ENCODE data around the gene UPK1B.
A peak's percentile ranks its signal among the peaks of the same experiment; 100 is the strongest.

Gene UPK1B

GRCh38 chr3:119170821-119171220 is 2.6 kb upstream of the UPK1B start:
- no peak for DNase-seq (ENCODE audit: low read depth, low spot score)
- H3K4me3 ChIP-seq (ENCODE audit: low read length) = no peak overlapping the region

DNA sequence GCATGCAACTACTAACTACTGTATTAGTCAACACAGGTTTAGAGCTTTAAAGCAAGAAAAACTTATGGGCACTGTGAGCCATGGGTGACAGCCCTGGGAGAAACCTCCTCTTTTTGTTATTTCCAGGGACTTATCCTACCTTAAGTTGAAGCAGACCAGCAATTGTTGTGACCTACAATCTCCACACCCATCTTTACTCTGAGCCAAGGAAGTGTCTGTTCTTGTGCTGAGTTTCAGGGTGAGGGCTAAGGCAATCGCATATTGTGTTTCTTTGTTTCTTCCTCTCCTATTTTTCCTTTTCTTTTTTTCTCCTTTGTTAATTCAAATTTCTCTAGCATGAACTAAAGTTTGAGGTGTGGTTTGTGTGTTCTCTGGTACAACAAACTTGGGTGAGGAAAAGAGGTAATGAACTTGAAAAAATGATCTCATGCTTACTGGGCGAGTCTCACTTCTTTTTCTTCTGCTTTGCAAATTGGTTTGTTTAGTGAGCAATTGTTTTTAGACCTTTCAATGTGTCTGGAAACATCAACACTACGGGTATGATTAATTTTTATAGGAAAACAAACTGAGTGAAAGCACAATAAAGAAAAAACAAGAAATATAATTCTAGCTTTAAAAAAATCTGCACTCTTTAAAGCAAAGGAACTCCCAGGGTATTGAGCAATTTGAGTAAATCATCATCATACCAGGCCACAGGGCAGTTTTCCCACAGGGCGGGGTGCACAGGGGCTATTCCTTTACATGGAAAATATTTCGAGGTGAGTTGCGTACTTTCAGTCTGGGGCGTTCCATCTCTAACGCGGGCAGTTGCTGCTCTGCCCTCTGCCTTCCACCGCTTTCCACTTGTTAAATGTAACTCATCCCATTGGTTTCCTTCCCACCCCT is 2.7 kb downstream of the UPK1B start:
- DNase-seq (ENCODE audit: low read depth, low spot score) = no peak
- no peak overlapping the region for H3K4me3 ChIP-seq (ENCODE audit: low read length)

- no peak for DNase-seq (ENCODE audit: low read depth, low spot score)
- no peak overlapping the region for H3K4me3 ChIP-seq (ENCODE audit: low read length)
Observed at GRCh38 chr3:119176778-119177177, 3.4 kb downstream of the UPK1B start.

DNA sequence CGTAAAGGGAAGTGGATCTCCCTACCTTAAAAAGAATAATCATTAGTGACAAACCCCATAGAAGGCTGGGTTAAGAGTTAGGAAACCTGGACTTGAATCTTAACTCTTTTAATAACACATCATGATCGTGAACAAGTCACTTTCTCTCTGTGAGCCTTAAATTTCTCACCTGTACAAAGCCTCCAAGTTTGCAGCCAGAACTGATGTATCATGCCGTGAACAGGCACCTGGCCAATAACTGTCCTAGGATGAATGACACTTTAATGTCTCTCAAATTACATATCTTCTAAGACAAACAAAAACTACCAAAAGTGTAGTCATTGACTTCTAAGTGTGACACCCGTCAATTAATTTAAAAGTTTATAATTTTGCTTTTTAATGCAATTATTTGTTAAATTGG is 3.9 kb downstream of the UPK1B start:
- H3K4me3 ChIP-seq (ENCODE audit: low read length) = no peak overlapping the region

DNA sequence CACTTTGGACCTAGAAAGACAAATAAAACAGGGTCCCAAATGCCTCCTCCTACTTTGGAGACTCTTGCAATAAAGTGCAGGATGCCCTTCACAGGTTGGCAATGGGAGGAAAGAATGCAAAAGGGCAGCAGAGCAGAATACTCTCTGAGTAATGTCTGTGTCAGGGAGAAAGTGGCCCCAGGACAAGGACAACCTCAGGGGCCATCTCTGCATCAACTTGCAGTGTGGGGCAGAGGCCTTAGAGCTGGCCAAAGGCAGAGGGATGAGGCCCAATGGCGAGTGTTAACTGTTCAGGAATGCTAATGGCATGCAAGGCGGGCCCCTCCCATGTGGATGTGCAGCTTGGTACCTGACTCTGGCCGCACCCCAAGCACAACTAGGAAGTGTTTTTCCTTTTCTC is 8.4 kb downstream of the UPK1B start:
- no peak for DNase-seq (ENCODE audit: low read depth, low spot score)
- no peak overlapping the region for H3K4me3 ChIP-seq (ENCODE audit: low read length)

More for the DNA sequence above, 3.9 kb downstream of the UPK1B start:
- DNase-seq (ENCODE audit: low read depth, low spot score) = no peak

DNA sequence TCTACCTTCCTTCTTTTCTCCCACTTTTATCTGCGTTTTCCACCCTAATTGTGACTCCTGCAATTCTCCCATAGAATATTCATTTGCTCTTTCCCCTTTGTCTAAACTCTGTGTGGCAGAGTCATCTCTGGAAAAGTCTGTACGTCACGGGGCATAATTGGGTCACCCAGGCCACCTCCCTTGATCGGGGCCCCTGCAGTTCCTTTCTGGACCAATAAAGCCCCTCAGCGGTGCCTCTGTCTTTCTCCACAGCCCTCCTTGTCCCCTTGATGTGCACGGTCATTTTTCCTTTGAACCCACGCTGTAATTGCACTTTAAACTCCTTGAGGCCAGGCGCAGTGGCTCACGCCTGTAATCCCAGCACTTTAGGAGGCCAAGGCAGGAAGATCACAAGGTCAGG is 10.7 kb downstream of the UPK1B start:
- no peak overlapping the region for H3K4me3 ChIP-seq (ENCODE audit: low read length)
- no peak for DNase-seq (ENCODE audit: low read depth, low spot score)

DNA sequence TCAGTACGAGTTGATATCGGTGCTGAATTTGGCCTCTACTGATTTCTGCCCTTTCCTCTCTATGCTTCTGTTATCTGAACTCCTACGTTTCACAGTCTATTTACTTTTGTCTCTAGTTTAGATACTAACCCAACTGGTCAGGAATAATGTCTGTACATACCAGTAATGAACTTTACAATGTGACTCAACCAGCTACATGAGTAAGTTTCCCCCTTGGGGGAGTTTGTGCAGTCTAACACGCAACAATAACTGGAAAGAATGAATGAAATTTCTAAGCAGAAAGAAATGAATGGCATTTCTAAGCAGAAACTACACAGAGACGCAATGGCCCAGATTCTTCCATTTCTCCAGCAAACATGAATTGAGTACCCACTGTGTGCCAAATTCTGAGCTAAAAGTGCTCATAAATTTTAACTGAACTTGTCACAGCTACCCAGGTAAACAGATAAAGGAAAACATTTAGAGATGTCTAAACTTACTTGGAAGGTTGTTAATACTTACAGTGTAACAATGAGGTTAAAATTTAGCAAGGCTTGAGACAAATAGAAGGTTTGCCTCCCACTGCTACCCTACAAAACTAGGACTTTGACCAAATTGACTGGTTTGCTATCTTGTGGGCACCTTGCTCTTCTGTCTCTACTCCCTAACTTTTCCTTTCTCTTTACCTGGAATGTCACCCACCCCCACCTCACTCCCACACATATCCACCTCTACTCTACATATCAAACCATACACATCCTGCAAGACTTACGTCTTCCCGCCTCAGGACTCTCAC is 11.6 kb downstream of the UPK1B start:
- no peak for DNase-seq (ENCODE audit: low read depth, low spot score)

GRCh38 chr3:119187266-119187665 is 13.9 kb downstream of the UPK1B start:
- DNase-seq (ENCODE audit: low read depth, low spot score) = no peak
- H3K4me3 ChIP-seq (ENCODE audit: low read length) = no peak overlapping the region

More for the DNA sequence above, 11.6 kb downstream of the UPK1B start:
- no peak overlapping the region for H3K4me3 ChIP-seq (ENCODE audit: low read length)

DNA sequence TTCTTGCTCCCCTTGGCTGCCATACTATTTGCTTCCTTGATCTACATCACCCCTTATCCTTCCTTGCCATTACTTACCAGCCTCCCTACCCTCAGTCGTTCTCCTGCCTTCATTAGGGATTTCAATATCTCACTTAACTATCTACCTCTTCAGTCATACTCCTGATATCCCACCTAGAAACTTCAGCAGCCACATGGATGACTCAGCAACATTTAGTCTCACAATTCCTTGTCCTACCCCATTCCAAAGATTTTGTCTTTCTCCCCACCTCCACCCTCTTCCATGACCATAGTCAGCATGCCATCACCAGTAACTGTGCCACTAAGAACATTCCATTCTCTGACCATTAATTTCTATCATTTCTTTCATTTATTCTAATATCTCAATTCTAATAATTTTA is 18.4 kb downstream of the UPK1B start:
- H3K4me3 ChIP-seq (ENCODE audit: low read length) = no peak overlapping the region
- no peak for DNase-seq (ENCODE audit: low read depth, low spot score)

- DNase-seq (ENCODE audit: low read depth, low spot score) = no peak
- H3K4me3 ChIP-seq (ENCODE audit: low read length) = no peak overlapping the region
Observed at GRCh38 chr3:119194237-119195150, 21.1 kb downstream of the UPK1B start.

DNA sequence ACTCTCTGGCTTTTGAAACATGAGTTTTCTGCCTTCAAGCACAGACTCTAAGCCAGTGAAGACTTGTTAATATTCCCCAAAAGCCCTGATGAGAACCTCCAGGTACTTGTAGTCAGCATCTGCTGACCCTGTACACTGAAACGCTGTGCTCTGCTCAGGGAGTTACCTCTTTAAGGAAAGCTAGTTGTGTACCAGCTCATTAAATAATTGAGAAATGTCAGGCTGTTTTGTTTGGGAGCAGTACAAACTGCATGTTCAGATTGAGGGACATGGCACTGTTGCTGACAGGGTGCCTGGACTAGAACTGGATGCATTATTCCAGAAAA is 21.7 kb downstream of the UPK1B start:
- H3K4me3 ChIP-seq (ENCODE audit: low read length) = no peak overlapping the region
- no peak for DNase-seq (ENCODE audit: low read depth, low spot score)

- DNase-seq (ENCODE audit: low read depth, low spot score) = no peak
- H3K4me3 ChIP-seq (ENCODE audit: low read length) = no peak overlapping the region
Observed at GRCh38 chr3:119195911-119196310, 22.5 kb downstream of the UPK1B start.

DNA sequence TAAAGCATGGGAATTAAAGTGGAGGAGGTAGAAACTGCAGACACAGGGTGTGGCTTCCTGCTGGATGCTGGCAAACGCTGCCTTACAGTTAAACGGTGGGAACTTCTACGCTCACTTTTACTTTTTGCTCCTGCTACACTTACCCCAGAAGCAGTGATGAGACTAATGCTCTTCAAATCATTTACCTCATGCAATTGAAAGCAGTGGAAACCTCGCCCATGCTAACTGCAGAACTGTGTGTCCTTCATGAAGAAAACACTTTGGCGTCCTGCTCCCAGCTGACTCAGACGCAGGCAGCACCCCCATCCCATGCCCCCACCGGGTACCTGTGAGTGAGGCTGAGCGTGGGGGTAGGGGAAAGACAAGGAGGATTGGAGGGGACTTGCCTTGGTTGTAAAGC is 31.8 kb downstream of the UPK1B start:
- H3K4me3 ChIP-seq (ENCODE audit: low read length) = no peak overlapping the region
- no peak for DNase-seq (ENCODE audit: low read depth, low spot score)

DNA sequence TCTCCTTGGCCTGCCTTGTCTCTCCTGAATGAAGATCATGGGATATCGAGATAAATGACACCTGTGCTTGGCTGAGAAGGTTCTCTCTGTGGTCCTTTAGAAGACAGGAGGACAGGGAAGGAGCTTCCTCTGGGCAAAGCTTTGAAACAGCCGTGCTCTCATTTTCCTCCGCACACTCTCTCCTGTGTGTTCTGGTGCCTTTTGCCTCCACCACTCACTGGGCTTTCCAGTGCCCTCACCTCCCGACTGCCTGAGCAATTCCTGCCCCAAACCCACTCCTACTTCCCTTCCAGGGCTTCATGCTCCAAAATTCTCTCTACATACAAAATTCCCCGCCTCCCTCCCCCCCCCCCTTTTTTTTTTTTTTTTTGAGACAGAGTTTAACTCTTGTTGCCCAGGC is 32.3 kb downstream of the UPK1B start:
- no peak overlapping the region for H3K4me3 ChIP-seq (ENCODE audit: low read length)
- DNase-seq (ENCODE audit: low read depth, low spot score) = no peak

- peak; percentile 27 for DNase-seq (ENCODE audit: low read depth, low spot score)
- no peak overlapping the region for H3K4me3 ChIP-seq (ENCODE audit: low read length)
Observed at GRCh38 chr3:119206611-119207511, 33.5 kb downstream of the UPK1B start.

- DNase-seq (ENCODE audit: low read depth, low spot score) = no peak
- no peak overlapping the region for H3K4me3 ChIP-seq (ENCODE audit: low read length)
Observed at GRCh38 chr3:119207512-119207875, 34.1 kb downstream of the UPK1B start.

GRCh38 chr3:119211193-119211592 is 37.8 kb downstream of the UPK1B start:
- no peak overlapping the region for H3K4me3 ChIP-seq (ENCODE audit: low read length)
- DNase-seq (ENCODE audit: low read depth, low spot score) = no peak

DNA sequence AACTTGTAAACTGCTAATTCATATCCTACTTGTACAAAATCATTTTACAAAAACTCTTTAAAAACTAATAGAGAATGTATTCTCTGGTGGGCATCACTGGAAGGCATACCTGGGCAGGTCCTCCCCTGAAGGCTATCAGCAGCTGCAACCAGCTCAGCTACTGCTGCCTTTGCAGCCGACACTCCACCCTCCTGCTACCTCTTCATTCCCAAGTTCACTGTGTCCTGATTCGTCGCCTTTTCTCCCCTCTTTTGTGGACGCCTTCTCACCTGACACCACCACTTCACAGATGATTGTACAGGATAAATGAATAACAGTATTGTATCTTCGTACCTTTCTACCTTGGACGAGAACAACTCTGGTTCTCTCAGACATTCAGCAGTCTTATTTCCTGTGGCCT is 38.4 kb downstream of the UPK1B start:
- no peak overlapping the region for H3K4me3 ChIP-seq (ENCODE audit: low read length)
- DNase-seq (ENCODE audit: low read depth, low spot score) = no peak

- DNase-seq (ENCODE audit: low read depth, low spot score) = no peak
- H3K4me3 ChIP-seq (ENCODE audit: low read length) = no peak overlapping the region
Observed at GRCh38 chr3:119219069-119219468, 45.7 kb downstream of the UPK1B start.

Data from Jurkat, Clone E6-1 (cell line).